WTC11 (cell line): Measurements from ENCODE around the gene SMYD3.

Source experiments
- NR1H2 ChIP-seq: sonication (generic); formaldehyde crosslinking; IDR thresholded peaks from 2 replicates; pipeline ENCODE4 v1.9.0; 2021; ENCODE audit warnings: mild to moderate bottlenecking, moderate library complexity, missing genetic modification reagents
- ZNF138 ChIP-seq: sonication (generic); formaldehyde crosslinking; conservative IDR thresholded peaks from 2 replicates; pipeline ENCODE4 v1.8.1; 2022; ENCODE audit warnings: mild to moderate bottlenecking, moderate library complexity, missing genetic modification reagents
- TF ChIP-seq, protein P1 (sequence below): sonication (generic); formaldehyde crosslinking; IDR thresholded peaks from 2 replicates; pipeline ENCODE4 v1.8.1; 2023; ENCODE audit warnings: mild to moderate bottlenecking, missing genetic modification reagents, moderate library complexity
- TF ChIP-seq, protein P2 (sequence below): fragments of 200-600 bp; IDR thresholded peaks from 2 replicates; pipeline ENCODE4 v1.8.0; 2022; ENCODE audit warnings: antibody characterized with exemption
- TF ChIP-seq, protein P3 (sequence below): sonication (generic); formaldehyde crosslinking; conservative IDR thresholded peaks from 2 replicates; pipeline ENCODE4 v1.8.1; 2023; ENCODE audit warnings: mild to moderate bottlenecking, low read depth, missing genetic modification reagents, moderate library complexity

DNA sequence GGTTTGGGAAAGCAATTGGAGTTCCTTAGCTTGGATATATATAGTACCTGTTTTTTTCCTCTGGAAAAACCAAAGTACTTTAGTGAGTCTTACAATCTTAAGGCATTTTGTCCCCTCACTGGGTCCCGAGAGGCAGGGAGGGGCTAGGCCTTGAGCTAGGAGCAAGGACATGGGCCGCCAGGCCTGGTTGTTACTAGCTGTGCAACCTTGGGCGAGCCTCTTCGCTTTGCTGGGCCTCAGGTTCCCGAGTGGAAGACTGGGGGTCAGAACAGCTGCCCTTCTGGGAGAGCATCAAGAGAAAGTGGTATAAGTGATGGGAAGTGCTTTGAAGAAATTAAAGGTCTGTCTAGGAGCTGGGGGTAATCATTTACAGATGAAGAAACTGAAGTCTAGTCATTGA lies 799.1 kb downstream of the SMYD3 start:
- TF ChIP-seq, protein P1, sequence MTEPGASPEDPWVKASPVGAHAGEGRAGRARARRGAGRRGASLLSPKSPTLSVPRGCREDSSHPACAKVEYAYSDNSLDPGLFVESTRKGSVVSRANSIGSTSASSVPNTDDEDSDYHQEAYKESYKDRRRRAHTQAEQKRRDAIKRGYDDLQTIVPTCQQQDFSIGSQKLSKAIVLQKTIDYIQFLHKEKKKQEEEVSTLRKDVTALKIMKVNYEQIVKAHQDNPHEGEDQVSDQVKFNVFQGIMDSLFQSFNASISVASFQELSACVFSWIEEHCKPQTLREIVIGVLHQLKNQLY (CRISPR knock-in tag) = no peak
- TF ChIP-seq NR1H2 (CRISPR knock-in tag) (no peak), ZNF138 (CRISPR knock-in tag) (no peak)
- TF ChIP-seq, protein P2, sequence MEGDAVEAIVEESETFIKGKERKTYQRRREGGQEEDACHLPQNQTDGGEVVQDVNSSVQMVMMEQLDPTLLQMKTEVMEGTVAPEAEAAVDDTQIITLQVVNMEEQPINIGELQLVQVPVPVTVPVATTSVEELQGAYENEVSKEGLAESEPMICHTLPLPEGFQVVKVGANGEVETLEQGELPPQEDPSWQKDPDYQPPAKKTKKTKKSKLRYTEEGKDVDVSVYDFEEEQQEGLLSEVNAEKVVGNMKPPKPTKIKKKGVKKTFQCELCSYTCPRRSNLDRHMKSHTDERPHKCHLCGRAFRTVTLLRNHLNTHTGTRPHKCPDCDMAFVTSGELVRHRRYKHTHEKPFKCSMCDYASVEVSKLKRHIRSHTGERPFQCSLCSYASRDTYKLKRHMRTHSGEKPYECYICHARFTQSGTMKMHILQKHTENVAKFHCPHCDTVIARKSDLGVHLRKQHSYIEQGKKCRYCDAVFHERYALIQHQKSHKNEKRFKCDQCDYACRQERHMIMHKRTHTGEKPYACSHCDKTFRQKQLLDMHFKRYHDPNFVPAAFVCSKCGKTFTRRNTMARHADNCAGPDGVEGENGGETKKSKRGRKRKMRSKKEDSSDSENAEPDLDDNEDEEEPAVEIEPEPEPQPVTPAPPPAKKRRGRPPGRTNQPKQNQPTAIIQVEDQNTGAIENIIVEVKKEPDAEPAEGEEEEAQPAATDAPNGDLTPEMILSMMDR = no peak
- TF ChIP-seq, protein P3, sequence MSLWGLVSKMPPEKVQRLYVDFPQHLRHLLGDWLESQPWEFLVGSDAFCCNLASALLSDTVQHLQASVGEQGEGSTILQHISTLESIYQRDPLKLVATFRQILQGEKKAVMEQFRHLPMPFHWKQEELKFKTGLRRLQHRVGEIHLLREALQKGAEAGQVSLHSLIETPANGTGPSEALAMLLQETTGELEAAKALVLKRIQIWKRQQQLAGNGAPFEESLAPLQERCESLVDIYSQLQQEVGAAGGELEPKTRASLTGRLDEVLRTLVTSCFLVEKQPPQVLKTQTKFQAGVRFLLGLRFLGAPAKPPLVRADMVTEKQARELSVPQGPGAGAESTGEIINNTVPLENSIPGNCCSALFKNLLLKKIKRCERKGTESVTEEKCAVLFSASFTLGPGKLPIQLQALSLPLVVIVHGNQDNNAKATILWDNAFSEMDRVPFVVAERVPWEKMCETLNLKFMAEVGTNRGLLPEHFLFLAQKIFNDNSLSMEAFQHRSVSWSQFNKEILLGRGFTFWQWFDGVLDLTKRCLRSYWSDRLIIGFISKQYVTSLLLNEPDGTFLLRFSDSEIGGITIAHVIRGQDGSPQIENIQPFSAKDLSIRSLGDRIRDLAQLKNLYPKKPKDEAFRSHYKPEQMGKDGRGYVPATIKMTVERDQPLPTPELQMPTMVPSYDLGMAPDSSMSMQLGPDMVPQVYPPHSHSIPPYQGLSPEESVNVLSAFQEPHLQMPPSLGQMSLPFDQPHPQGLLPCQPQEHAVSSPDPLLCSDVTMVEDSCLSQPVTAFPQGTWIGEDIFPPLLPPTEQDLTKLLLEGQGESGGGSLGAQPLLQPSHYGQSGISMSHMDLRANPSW = no peak
